H1 (cell line): ENCODE results near the gene VPS25. TPM values are rescaled to one million over a fixed set of nuclear protein-coding genes. Genes with fewer than 3 reads are reported as not detected.

Experiments
- CTCF ChIA-PET: fragments of 300-600 bp; sonication (Branson Sonifier 250); formaldehyde crosslinking; loops from one replicate; lab custom pipeline; 2021; ENCODE audit not compliant: partially characterized antibody; lab: Charles Lee
- POLR2A ChIA-PET: fragments of 300-600 bp; sonication (Branson Sonifier 250); formaldehyde crosslinking; loops from one replicate; lab custom pipeline; 2021; ENCODE audit warnings: inconsistent platforms; ENCODE audit not compliant: partially characterized antibody; lab: Charles Lee
- DNase-seq, 2 experiments: peaks; one replicate each; pipeline versions ENCODE4 v3.0.0 to v3.0.0-alpha.2; 2010 to 2022; ENCODE audit warnings: low spot score in 2 of 2, low read depth in 1 of 2, mixed read lengths in 1 of 2
- FAIRE-seq: peaks from 2 replicates; lab custom pipeline; 2011; peaks lifted over from hg19 to GRCh38; lab: Jason Lieb, UNC
- H2AFZ ChIP-seq: 2 replicates; pipeline ENCODE4 v1.8.1; 2012; ENCODE audit warnings: low read length, inconsistent platforms
- H2AK5ac ChIP-seq: 2 replicates; pipeline ENCODE4 v1.6.1; 2013; ENCODE audit warnings: low read depth, low read length
- H2BK120ac ChIP-seq: replicated peaks from 2 replicates; pipeline ENCODE3; 2013; ENCODE audit warnings: low read depth, low read length, inconsistent platforms
- H2BK12ac ChIP-seq: 2 replicates; pipeline ENCODE4 v1.6.1; 2013; ENCODE audit warnings: low read depth, low read length
- H2BK15ac ChIP-seq: 2 replicates; pipeline ENCODE4 v1.6.1; 2013; ENCODE audit warnings: low read length
- H2BK20ac ChIP-seq: 2 replicates; pipeline ENCODE4 v1.6.1; 2013; ENCODE audit warnings: low read length
- H2BK5ac ChIP-seq: 2 replicates; pipeline ENCODE4 v1.6.1; 2013; ENCODE audit warnings: low read depth, low read length
- H3K14ac ChIP-seq: 2 replicates; pipeline ENCODE4 v1.6.1; 2013; ENCODE audit warnings: inconsistent platforms; ENCODE audit not compliant: insufficient read length
- H3K18ac ChIP-seq: 2 replicates; pipeline ENCODE4 v1.6.1; 2013; ENCODE audit warnings: low read length; ENCODE audit errors: extremely low read depth
- H3K23ac ChIP-seq: 2 replicates; pipeline ENCODE4 v1.6.1; 2013; ENCODE audit warnings: inconsistent platforms; ENCODE audit not compliant: insufficient read length
- H3K23me2 ChIP-seq: 2 replicates; pipeline ENCODE4 v1.6.1; 2013; ENCODE audit warnings: low read depth, low read length
- H3K27ac ChIP-seq: 2 replicates; pipeline ENCODE4 v1.6.1; 2011; ENCODE audit warnings: low read depth, low read length, inconsistent platforms
- H3K27me3 ChIP-seq, 4 experiments: replicated peaks in 1 of 4; 1 replicate in 1 of 4; 2 replicates in 3 of 4; pipeline versions ENCODE4 v1.6.1 to v1.8.1; 2011 to 2013; ENCODE audit warnings: low read length in 3 of 4, mild to moderate bottlenecking in 3 of 4, inconsistent platforms in 2 of 4, mixed read lengths in 2 of 4, moderate library complexity in 1 of 4; ENCODE audit not compliant: control insufficient read depth in 3 of 4, insufficient read depth in 3 of 4; ENCODE audit errors: extremely low read depth in 1 of 4
- H3K36me3 ChIP-seq, 4 experiments: 2 replicates each; pipeline versions ENCODE4 v1.6.1 to v1.8.1; 2011 to 2013; ENCODE audit warnings: mild to moderate bottlenecking in 4 of 4, low read length in 3 of 4, moderate library complexity in 2 of 4, control low read depth in 1 of 4, inconsistent platforms in 1 of 4; ENCODE audit not compliant: insufficient read depth in 4 of 4, control insufficient read depth in 2 of 4
- H3K4ac ChIP-seq: replicated peaks from 2 replicates; pipeline ENCODE3; 2013; ENCODE audit warnings: low read length, low read depth, mixed read lengths, inconsistent platforms; ENCODE audit not compliant: insufficient read length
- H3K4me1 ChIP-seq, 4 experiments: replicated peaks in 1 of 4; 1 replicate in 1 of 4; 2 replicates in 3 of 4; pipeline versions ENCODE4 v1.6.1 to v1.8.1; 2011 to 2013; ENCODE audit warnings: low read length in 3 of 4, inconsistent platforms in 2 of 4, mixed read lengths in 1 of 4; ENCODE audit not compliant: insufficient read depth in 4 of 4, control insufficient read depth in 3 of 4
- H3K4me2 ChIP-seq, 2 experiments: 2 replicates each; pipeline versions ENCODE4 v1.6.1 to v1.8.1; 2011 to 2013; ENCODE audit warnings: low read depth in 2 of 2, low read length in 2 of 2, control low read depth in 1 of 2, inconsistent platforms in 1 of 2, mild to moderate bottlenecking in 1 of 2; ENCODE audit not compliant: insufficient read depth in 1 of 2
- H3K4me3 ChIP-seq, 4 experiments: fragments of 200-600, 300-600 bp in 1 of 4; sonication (generic), shearing (Covaris generic), sonication (Bioruptor Twin) in 1 of 4; 2 replicates each; pipeline versions ENCODE4 v1.5.1 to v1.8.1; 2011 to 2016; ENCODE audit warnings: low read length in 4 of 4, low read depth in 3 of 4, control low read depth in 2 of 4, inconsistent platforms in 2 of 4, mild to moderate bottlenecking in 2 of 4, mixed read lengths in 1 of 4, moderate library complexity in 1 of 4; ENCODE audit not compliant: insufficient read depth in 2 of 4; ENCODE audit errors: extremely low read depth in 1 of 4
- H3K56ac ChIP-seq: replicated peaks from 2 replicates; pipeline ENCODE3; 2013; ENCODE audit warnings: low read depth, mild to moderate bottlenecking, mixed read lengths, low read length, inconsistent platforms; ENCODE audit not compliant: insufficient read length
- H3K79me1 ChIP-seq: 2 replicates; pipeline ENCODE4 v1.6.1; 2013; ENCODE audit warnings: low read depth, low read length, control low read depth
- H3K79me2 ChIP-seq, 2 experiments: 2 replicates each; pipeline versions ENCODE4 v1.6.1 to v1.8.1; 2012 to 2013; ENCODE audit warnings: low read length in 2 of 2, mild to moderate bottlenecking in 2 of 2, inconsistent platforms in 1 of 2; ENCODE audit not compliant: insufficient read depth in 2 of 2, control insufficient read depth in 1 of 2
- H3K9ac ChIP-seq, 4 experiments: replicated peaks in 1 of 4; 1 replicate in 1 of 4; 2 replicates in 3 of 4; pipeline versions ENCODE4 v1.6.1 to v1.8.1; 2011 to 2013; ENCODE audit warnings: low read depth in 3 of 4, low read length in 3 of 4, control low read depth in 2 of 4, mild to moderate bottlenecking in 2 of 4, moderate library complexity in 2 of 4, inconsistent platforms in 1 of 4; ENCODE audit errors: extremely low read depth in 1 of 4
- H3K9me3 ChIP-seq, 2 experiments: 2 replicates each; pipeline versions ENCODE4 v1.6.1 to v1.8.1; 2012 to 2013; ENCODE audit warnings: mild to moderate bottlenecking in 2 of 2, moderate library complexity in 2 of 2, control low read depth in 1 of 2, inconsistent platforms in 1 of 2, low read depth in 1 of 2, low read length in 1 of 2, mixed read lengths in 1 of 2; ENCODE audit not compliant: insufficient read depth in 2 of 2
- H4K20me1 ChIP-seq, 2 experiments: replicated peaks in 1 of 2; 2 replicates each; pipeline versions ENCODE3 to v1.8.1; 2011 to 2013; ENCODE audit warnings: inconsistent platforms in 2 of 2, low read length in 2 of 2, mild to moderate bottlenecking in 1 of 2; ENCODE audit not compliant: insufficient read depth in 2 of 2, control insufficient read depth in 1 of 2
- H4K5ac ChIP-seq: 2 replicates; pipeline ENCODE4 v1.6.1; 2013; ENCODE audit warnings: low read length, low read depth, mixed read lengths, inconsistent platforms; ENCODE audit not compliant: insufficient read length
- H4K8ac ChIP-seq: 2 replicates; pipeline ENCODE4 v1.8.0; 2013; ENCODE audit warnings: mild to moderate bottlenecking, moderate library complexity, low read length, inconsistent platforms; ENCODE audit not compliant: insufficient read depth; ENCODE audit errors: extremely low read depth
- H4K91ac ChIP-seq: replicated peaks from 2 replicates; pipeline ENCODE3; 2013; ENCODE audit warnings: low read length, mixed read lengths, inconsistent platforms; ENCODE audit not compliant: insufficient read length
- ATF2 ChIP-seq: IDR thresholded peaks from 2 replicates; pipeline ENCODE4 v1.6.1; 2012; ENCODE audit warnings: low read length, inconsistent platforms
- BCL11A ChIP-seq, 2 experiments: IDR thresholded peaks; one replicate each; pipeline ENCODE4 v1.6.1; 2011; ENCODE audit warnings: low read depth in 2 of 2, low read length in 2 of 2, mild to moderate bottlenecking in 2 of 2
- EZH2 ChIP-seq: fragments of 200-600 bp; sonication (generic); IDR thresholded peaks from 2 replicates; pipeline ENCODE4 v1.7.1; 2012; ENCODE audit warnings: low read depth, mild to moderate bottlenecking, moderate library complexity, low read length, inconsistent platforms; ENCODE audit not compliant: severe bottlenecking
- GTF2F1 ChIP-seq: IDR thresholded peaks from 2 replicates; pipeline ENCODE4 v1.6.1; 2012; ENCODE audit warnings: low read depth, low read length, improper control_type of control experiment, borderline replicate concordance
- PHF8 ChIP-seq: fragments of 200-600 bp; sonication (generic); conservative IDR thresholded peaks from 2 replicates; pipeline ENCODE4 v1.7.1; 2012; ENCODE audit warnings: low read depth, mild to moderate bottlenecking, inconsistent platforms, low read length, moderate library complexity
- SP2 ChIP-seq: IDR thresholded peaks from 2 replicates; pipeline ENCODE4 v1.6.1; 2012; ENCODE audit warnings: mild to moderate bottlenecking, low read length, inconsistent platforms
- WGBS, 2 experiments: shearing (Covaris generic) in 1 of 2; methylation state at CpG; one replicate each; pipeline versions ENCODE4 v1.1.6 to v1.1.7; 2013 to 2015; ENCODE audit warnings: low lambda C conversion rate in 2 of 2, mixed read lengths in 2 of 2, inconsistent platforms in 1 of 2, low coverage in 1 of 2, missing lambda C conversion rate in 1 of 2; ENCODE audit not compliant: insufficient replicate concordance in 2 of 2, insufficient coverage in 1 of 2, insufficient read length in 1 of 2; ENCODE audit errors: extremely low coverage in 1 of 2, missing lambda C conversion rate in 1 of 2; 5-methylcytosine and 5-hydroxymethylcytosine counted together
- polyA plus RNA-seq, 7 experiments: library from polyadenylated mRNA; depleted of rRNA in 3 of 7; stranded (reverse) in 5 of 7; unstranded in 2 of 7; fragments of >200 nt in 5 of 7; fragments of 200-250 nt in 2 of 7; gene quantifications; 1 replicate in 5 of 7; 2 replicates in 1 of 7; 4 replicates in 1 of 7; pipeline versions ENCODE4 v1.2.1 to v1.2.3, GENCODE V29; 2011 to 2013; ENCODE audit warnings: missing spikeins in 2 of 7, mixed read lengths in 2 of 7
- total RNA-seq: library from RNA; stranded (reverse); fragmentation: NEBNext Ultra II Directional; extraction: Animal tissue kit (Norgen Biotek cat#: 25700); gene quantifications from 2 replicates; pipeline ENCODE4 v1.2.1, GENCODE V29; 2021

The VPS25 gene
- total and polyA plus RNA-seq, 2 of the 8 experiments (the other 6 are each of a cell fraction or from before 2014, with no cell fraction given), result 88.2 to 188 TPM

- no peaks in the 10 kb centered on the region for H3K79me2 ChIP-seq
- H3K27ac ChIP-seq, result no peak overlapping the region
- no peak overlapping the region for H2BK20ac ChIP-seq
- no peak for FAIRE-seq
- no peak overlapping the region for H2AFZ ChIP-seq
- H4K8ac ChIP-seq, result no peak overlapping the region
- peaks cover 6 to 13% (median 11%) of the 10 kb centered on the region in 4 experiments; a peak in 6 of 7 replicates for H3K27me3 ChIP-seq
- H3K4me3 ChIP-seq, result no peak overlapping the region
- no peak overlapping the region for H2BK15ac ChIP-seq
- no peaks in the 10 kb centered on the region for H3K9me3 ChIP-seq
- no peaks in the 10 kb centered on the region for H4K20me1 ChIP-seq
- H3K36me3 ChIP-seq, result no peaks in the 10 kb centered on the region
- peaks cover 5 to 12% (median 7%) of the 10 kb centered on the region in 4 experiments for H3K4me1 ChIP-seq
- WGBS, 2 experiments, result 81% methylated on average over 5 of the region's 6 CpGs; no CpG with 5 or more reads in 1 of the 2 experiments
- H3K56ac ChIP-seq, result no peak overlapping the region
- H3K4me2 ChIP-seq, result no peak overlapping the region
- peaks cover 3% of the 10 kb centered on the region; the same call in 1 of the 2 replicates for H3K23me2 ChIP-seq
- H3K9ac ChIP-seq, result no peak overlapping the region
- H4K91ac ChIP-seq, result no peak overlapping the region
- no peak overlapping the region for H2BK12ac ChIP-seq
- H2AK5ac ChIP-seq, result no peak overlapping the region
- ChIA-PET CTCF (interaction anchor here (0.6 to 2.3 kb wide), 3 partner anchors 16 to 306 kb away, joined by 3 to 5 read pairs (median 4); no protein-coding TSS in a partner anchor), POLR2A (interaction anchor here (1.6 kb wide), 1 partner anchor 199 kb away, joined by 3 read pairs; no protein-coding TSS in a partner anchor)
- H3K79me1 ChIP-seq, result no peaks in the 10 kb centered on the region
- no peak overlapping the region for H3K14ac ChIP-seq
- H3K18ac ChIP-seq, result no peak overlapping the region
- no peak overlapping the region for H2BK120ac ChIP-seq
- no peak overlapping the region for H3K23ac ChIP-seq
- no peak overlapping the region for H3K4ac ChIP-seq
- no peak overlapping the region for H4K5ac ChIP-seq
- no peak overlapping the region for H2BK5ac ChIP-seq
- no peak for DNase-seq
- no peak for TF ChIP-seq PHF8
- no peak for TF ChIP-seq GTF2F1
- no peak for TF ChIP-seq EZH2
- no peak for TF ChIP-seq SP2
- no peak for TF ChIP-seq ATF2
- no peak for TF ChIP-seq BCL11A (IDR thresholded peaks at IDR 0.05; ENCODE audit: low read depth in 2 of 2, low read length in 2 of 2)
These were observed 7.1 kb upstream of the VPS25 start for GRCh38 chr17:42766124-42766523.
